ENCODE data around the gene ITM2C. TPM values are rescaled to one million over a fixed set of nuclear protein-coding genes. Genes with fewer than 3 reads are reported as not detected.

ITM2C gene
- total and polyA plus RNA-seq, 2 of the 13 experiments (the other 11 are each of a cell fraction or from before 2014, with no cell fraction given), result 70.5 to 270 TPM

DNA sequence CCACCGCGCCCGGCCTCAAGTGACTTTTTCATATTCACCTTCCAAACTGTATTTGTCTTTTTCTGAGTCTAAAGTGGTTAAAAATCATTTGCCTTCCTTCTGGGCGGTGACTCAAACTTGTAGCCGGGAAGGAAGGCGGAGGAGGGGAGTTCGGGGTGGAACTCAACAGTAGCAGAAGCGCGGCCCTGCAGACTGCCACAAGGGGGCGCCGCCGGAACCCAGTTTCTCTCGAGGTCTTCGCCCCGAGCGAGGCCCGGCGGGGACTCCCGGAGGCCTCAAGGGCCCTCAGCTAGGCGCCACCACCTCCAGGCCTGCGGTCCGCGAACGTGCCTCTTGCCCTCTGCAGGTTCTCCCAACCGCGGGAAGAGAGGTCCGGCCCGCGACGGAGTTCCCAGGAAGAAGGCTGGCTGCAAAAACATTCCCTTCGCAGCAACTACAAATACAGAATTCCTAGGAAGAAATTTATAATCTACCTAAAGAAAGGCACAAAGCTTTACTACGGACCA is 16.8 kb upstream of the ITM2C start (continued):
- TF ChIP-seq, protein P1, sequence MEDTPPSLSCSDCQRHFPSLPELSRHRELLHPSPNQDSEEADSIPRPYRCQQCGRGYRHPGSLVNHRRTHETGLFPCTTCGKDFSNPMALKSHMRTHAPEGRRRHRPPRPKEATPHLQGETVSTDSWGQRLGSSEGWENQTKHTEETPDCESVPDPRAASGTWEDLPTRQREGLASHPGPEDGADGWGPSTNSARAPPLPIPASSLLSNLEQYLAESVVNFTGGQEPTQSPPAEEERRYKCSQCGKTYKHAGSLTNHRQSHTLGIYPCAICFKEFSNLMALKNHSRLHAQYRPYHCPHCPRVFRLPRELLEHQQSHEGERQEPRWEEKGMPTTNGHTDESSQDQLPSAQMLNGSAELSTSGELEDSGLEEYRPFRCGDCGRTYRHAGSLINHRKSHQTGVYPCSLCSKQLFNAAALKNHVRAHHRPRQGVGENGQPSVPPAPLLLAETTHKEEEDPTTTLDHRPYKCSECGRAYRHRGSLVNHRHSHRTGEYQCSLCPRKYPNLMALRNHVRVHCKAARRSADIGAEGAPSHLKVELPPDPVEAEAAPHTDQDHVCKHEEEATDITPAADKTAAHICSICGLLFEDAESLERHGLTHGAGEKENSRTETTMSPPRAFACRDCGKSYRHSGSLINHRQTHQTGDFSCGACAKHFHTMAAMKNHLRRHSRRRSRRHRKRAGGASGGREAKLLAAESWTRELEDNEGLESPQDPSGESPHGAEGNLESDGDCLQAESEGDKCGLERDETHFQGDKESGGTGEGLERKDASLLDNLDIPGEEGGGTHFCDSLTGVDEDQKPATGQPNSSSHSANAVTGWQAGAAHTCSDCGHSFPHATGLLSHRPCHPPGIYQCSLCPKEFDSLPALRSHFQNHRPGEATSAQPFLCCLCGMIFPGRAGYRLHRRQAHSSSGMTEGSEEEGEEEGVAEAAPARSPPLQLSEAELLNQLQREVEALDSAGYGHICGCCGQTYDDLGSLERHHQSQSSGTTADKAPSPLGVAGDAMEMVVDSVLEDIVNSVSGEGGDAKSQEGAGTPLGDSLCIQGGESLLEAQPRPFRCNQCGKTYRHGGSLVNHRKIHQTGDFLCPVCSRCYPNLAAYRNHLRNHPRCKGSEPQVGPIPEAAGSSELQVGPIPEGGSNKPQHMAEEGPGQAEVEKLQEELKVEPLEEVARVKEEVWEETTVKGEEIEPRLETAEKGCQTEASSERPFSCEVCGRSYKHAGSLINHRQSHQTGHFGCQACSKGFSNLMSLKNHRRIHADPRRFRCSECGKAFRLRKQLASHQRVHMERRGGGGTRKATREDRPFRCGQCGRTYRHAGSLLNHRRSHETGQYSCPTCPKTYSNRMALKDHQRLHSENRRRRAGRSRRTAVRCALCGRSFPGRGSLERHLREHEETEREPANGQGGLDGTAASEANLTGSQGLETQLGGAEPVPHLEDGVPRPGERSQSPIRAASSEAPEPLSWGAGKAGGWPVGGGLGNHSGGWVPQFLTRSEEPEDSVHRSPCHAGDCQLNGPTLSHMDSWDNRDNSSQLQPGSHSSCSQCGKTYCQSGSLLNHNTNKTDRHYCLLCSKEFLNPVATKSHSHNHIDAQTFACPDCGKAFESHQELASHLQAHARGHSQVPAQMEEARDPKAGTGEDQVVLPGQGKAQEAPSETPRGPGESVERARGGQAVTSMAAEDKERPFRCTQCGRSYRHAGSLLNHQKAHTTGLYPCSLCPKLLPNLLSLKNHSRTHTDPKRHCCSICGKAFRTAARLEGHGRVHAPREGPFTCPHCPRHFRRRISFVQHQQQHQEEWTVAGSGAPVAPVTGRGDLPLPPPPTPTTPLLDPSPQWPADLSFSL (CRISPR knock-in tag; IDR thresholded peaks at IDR 0.05), result no peak
- TF ChIP-seq, protein P2, sequence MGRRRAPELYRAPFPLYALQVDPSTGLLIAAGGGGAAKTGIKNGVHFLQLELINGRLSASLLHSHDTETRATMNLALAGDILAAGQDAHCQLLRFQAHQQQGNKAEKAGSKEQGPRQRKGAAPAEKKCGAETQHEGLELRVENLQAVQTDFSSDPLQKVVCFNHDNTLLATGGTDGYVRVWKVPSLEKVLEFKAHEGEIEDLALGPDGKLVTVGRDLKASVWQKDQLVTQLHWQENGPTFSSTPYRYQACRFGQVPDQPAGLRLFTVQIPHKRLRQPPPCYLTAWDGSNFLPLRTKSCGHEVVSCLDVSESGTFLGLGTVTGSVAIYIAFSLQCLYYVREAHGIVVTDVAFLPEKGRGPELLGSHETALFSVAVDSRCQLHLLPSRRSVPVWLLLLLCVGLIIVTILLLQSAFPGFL (CRISPR knock-in tag; IDR thresholded peaks at IDR 0.05), result no peak
- TF ChIP-seq, protein P3, sequence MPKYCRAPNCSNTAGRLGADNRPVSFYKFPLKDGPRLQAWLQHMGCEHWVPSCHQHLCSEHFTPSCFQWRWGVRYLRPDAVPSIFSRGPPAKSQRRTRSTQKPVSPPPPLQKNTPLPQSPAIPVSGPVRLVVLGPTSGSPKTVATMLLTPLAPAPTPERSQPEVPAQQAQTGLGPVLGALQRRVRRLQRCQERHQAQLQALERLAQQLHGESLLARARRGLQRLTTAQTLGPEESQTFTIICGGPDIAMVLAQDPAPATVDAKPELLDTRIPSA (CRISPR knock-in tag; IDR thresholded peaks at IDR 0.05; ENCODE audit: borderline replicate concordance), result no peak
- TF ChIP-seq SMC3 (IDR thresholded peaks at IDR 0.05; ENCODE audit: low read length) (peak; percentile 36; the same call in 1 of the 2 replicates), SP1 (IDR thresholded peaks at IDR 0.05) (no peak), SP1 (CRISPR knock-in tag; IDR thresholded peaks at IDR 0.05) (no peak), KLF16 (CRISPR knock-in tag; IDR thresholded peaks at IDR 0.05) (peak in 1 of 2 experiments; percentile 63; a peak in 1 of 4 replicates), SIN3A (IDR thresholded peaks at IDR 0.05; ENCODE audit: borderline replicate concordance, low read depth, low read length) (no peak), PITX1 (CRISPR knock-in tag; IDR thresholded peaks at IDR 0.05) (no peak), ZNF737 (CRISPR knock-in tag; IDR thresholded peaks at IDR 0.05; ENCODE audit: borderline replicate concordance) (no peak), IKZF4 (CRISPR knock-in tag; IDR thresholded peaks at IDR 0.05; ENCODE audit: borderline replicate concordance, low read depth, not compliant biosample characterization) (no peak), HES4 (CRISPR knock-in tag; IDR thresholded peaks at IDR 0.05; ENCODE audit: borderline replicate concordance) (no peak), NKX3-1 (CRISPR knock-in tag; IDR thresholded peaks at IDR 0.05) (no peak)
- TF ChIP-seq, protein P4, sequence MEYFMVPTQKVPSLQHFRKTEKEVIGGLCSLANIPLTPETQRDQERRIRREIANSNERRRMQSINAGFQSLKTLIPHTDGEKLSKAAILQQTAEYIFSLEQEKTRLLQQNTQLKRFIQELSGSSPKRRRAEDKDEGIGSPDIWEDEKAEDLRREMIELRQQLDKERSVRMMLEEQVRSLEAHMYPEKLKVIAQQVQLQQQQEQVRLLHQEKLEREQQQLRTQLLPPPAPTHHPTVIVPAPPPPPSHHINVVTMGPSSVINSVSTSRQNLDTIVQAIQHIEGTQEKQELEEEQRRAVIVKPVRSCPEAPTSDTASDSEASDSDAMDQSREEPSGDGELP (IDR thresholded peaks at IDR 0.05; ENCODE audit: borderline replicate concordance, low read depth), result no peak
- TF ChIP-seq, protein P5, sequence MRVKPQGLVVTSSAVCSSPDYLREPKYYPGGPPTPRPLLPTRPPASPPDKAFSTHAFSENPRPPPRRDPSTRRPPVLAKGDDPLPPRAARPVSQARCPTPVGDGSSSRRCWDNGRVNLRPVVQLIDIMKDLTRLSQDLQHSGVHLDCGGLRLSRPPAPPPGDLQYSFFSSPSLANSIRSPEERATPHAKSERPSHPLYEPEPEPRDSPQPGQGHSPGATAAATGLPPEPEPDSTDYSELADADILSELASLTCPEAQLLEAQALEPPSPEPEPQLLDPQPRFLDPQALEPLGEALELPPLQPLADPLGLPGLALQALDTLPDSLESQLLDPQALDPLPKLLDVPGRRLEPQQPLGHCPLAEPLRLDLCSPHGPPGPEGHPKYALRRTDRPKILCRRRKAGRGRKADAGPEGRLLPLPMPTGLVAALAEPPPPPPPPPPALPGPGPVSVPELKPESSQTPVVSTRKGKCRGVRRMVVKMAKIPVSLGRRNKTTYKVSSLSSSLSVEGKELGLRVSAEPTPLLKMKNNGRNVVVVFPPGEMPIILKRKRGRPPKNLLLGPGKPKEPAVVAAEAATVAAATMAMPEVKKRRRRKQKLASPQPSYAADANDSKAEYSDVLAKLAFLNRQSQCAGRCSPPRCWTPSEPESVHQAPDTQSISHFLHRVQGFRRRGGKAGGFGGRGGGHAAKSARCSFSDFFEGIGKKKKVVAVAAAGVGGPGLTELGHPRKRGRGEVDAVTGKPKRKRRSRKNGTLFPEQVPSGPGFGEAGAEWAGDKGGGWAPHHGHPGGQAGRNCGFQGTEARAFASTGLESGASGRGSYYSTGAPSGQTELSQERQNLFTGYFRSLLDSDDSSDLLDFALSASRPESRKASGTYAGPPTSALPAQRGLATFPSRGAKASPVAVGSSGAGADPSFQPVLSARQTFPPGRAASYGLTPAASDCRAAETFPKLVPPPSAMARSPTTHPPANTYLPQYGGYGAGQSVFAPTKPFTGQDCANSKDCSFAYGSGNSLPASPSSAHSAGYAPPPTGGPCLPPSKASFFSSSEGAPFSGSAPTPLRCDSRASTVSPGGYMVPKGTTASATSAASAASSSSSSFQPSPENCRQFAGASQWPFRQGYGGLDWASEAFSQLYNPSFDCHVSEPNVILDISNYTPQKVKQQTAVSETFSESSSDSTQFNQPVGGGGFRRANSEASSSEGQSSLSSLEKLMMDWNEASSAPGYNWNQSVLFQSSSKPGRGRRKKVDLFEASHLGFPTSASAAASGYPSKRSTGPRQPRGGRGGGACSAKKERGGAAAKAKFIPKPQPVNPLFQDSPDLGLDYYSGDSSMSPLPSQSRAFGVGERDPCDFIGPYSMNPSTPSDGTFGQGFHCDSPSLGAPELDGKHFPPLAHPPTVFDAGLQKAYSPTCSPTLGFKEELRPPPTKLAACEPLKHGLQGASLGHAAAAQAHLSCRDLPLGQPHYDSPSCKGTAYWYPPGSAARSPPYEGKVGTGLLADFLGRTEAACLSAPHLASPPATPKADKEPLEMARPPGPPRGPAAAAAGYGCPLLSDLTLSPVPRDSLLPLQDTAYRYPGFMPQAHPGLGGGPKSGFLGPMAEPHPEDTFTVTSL (CRISPR knock-in tag; IDR thresholded peaks at IDR 0.05; ENCODE audit: borderline replicate concordance), result no peak; the same call in 1 of the 2 replicates
